ENCODE data around the gene PCDH9.
"Not testable (repeated sequence)": the region's sequence is repeated elsewhere in the genome, so short reads cannot be mapped to it uniquely, and the experiment has no call there.

The PCDH9 gene

DNA sequence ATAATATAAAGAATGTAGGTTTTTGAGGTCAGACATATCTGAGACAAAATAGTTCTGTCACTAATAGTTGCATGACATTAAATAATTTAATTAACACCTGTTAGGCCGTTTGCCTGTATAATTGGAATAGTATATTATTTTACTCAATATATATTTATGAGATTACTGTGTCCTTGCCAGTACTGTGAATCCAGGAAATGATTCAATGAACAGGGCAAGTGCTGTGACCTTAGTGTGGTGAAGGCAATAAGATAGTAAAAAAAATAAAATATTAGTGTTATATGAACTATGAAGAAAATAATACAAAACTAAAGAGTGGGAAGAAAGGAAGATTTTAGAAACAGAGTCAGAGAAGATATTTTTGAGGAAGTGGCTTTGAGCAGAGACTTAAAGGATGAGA is 403.7 kb downstream of the PCDH9 start:
- DNase-seq: no peak

DNA sequence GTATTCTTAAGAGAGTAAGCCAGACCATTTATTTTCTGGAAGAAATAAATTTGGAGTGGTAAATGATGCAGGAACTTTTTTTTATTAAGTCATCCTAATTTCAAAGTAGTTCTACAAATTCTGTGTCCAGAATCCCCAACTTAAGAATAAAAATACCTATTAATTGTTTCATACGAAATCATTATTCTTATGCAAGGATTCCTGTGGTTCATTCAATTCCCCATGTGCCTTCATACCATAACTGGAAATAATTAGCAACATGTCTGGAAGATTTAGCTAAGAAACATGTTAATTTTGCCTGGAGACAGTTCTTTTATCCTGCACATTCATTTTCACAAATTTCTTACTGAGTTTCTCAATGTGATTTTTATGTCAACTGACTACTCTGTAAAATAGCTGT is 408.6 kb downstream of the PCDH9 start:
- DNase-seq: no peak

DNA sequence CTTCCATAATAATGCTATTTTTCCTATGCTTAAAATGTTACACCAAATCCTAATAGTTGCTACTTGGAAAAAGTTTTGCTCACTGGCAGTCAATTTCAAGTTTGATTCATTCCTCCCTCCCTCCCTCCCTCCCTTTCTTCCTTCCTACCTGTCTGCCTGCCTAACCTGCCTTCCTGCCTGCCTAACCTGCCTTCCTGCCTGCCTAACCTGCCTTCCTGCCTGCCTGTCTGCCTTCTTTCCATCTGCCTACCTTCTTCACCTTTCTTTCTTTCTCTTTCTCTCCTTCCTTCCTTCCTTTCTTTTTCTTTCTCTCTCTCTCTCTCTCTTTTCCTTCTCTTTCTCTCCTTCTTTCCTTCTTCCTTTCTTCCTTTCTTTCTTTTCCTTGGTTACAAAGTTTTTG is 418.7 kb downstream of the PCDH9 start:
- no peak for DNase-seq

DNA sequence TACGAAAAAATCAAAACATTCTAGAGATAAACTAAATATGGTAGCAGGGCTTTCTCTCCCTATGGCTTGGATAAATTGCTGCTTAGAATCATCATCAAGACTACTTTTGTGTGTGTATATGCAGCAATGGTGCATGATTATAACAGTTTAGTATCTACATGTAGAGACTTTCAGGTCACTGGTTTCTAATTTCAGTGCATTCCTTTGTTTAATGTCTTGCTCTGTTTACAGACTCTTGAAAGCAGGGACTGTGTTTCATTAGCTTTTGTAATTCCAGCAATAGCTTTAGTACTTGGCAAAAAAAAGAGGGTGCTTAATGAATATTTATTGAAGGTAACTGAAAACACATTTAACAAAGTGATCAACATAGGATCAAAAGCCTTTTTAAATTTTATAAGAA is 420.7 kb downstream of the PCDH9 start:
- DNase-seq: no peak

DNA sequence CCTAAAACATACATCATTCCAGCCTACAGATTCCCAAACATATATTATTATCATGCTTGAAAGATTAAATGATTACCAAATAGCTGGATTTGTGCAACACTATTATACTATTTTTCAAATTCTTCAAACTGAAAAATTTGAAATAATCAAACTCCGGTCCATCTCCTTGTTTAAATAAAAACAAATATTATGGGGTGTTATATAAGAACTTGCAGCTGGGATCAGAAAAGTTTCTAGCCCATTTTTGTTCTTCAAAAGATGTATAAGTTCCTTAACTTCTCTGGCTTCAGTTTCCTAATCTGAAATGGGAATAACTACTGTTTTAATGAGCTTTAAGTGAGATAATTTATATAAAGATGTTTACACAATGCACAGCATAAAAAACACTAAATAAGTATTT is 422.9 kb downstream of the PCDH9 start:
- DNase-seq: no peak

DNA sequence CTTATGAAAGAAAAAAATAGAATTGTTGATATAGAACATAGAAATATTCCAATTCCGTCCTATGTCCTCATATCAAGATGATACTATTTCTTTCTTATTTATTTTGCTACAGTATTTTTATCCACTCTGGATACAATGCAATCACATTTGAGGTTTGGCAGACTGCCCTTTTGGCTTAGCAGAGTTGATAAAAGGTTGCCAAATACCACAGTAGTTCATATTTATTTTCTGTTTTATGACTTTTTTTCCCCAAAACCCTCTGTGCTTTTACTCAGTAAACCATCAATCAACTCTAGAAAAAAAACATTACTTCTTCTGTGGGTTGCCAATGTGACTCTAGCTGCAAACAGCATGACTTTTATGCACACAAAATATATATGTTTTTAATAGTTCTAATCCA is 424.5 kb downstream of the PCDH9 start:
- no peak for DNase-seq

DNA sequence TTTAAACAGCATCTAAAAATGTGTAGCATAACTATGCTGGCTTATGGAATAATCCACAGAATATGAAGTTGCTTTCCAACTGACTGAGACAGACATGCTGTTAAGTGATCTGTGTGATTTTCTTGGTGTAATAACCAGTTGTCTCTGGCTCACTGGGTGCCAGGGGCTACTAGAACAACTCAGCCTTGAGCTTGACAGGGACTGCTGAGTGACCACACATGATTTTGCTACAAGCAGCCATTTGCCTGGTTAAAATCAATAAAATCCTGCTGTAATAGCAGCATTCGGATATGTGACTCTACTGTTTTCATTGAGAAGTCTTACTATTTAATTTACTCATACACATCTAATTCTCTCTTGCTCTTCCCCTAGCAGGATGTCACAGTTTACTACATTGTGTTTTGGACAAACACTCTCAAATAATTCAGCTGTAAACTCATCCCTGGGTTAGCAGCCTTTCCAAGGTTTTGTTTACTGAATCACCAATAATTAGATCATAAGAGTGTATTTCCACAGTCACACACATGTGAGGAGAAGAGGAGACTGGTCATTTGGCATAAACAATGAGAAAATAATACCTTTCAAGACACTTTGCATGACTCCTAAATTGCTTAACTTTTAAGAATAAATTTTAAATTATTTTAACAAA is 426.2 kb downstream of the PCDH9 start:
- DNase-seq: no peak

DNA sequence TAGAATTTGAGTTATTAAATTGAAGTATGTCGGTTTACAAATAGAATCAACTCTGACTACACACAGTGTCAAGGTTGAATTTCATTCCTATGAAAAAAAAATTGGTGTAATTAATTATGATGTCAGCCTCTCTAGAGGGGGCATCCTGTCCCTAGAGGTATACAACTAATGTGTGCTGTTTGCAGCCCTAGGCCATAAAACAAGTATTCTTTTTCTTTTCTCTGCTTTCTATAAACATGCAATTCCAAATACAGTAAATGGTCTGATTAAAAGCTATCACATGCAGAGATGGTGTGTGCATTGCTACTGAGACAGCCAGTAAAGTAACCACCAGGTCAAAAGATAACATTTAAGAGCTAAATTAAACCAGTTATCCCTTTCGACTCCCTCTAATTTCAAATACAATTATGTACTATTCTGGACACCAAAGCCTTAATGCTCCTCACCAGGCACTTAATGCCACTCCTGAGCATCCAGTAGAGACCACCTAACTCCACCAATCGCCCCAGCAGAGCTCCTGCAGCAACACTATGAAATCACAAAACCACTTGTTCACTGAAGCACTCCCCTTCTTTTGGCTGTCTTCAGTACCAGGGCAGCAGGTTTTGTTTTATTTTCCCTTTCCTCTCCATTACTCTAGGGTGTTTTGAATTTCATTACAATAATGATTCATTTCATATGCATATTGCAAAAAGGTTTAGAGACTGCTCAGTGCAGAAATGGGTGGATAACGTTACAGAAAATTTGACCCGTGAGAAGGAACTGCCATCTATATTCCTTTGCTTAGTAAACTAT is 426.9 kb downstream of the PCDH9 start:
- no peak for DNase-seq

DNA sequence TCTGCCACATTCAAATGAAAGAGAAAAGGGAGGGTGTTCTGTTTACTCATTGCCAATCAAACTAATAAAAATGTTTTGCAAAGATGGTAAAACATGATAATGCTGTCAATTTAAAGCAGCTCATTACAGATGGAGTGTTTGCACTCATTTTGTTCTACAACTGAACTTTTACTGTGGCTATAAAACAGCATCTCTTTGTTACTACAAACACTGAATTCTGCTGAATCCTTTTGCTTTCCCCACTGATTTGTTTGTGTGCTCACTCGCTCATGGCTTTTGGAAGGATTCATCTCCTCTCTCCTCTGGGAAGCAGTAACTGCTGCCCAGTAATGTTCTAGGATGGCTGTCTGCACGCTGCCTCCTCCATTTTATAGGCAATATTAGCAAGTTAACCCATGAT is 434.5 kb downstream of the PCDH9 start:
- no peak for DNase-seq

DNA sequence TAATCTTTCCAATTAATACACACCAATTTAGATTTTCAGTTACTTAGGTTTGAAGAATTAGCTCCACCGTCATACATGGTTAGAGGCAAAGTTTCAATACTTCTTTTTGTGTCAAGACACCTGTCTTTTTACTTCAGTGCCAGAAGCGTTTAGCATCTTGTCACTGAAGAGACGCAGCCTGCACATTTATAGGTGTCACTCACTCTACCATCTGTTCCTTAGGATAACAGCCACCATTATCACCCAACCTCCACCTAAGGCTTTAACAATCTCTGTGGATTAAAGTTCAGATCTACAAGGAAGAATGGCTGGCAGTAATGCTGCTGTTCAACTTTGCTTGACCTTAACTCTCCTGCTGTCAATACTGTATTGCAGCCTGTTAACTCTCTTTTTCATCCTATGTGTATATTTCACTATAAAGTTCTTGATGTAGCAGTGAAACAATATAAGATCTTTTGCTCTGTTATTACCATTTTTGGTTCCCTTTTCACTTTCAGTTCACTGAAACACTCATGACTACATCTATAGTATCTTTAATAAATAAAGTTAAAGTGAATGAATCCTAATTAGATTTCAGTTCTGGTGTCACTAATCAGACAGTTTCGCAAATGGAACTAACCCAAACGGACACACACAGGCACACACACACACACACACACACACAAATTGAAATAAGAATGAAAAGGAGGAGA is 435.6 kb downstream of the PCDH9 start:
- no peak for DNase-seq

DNA sequence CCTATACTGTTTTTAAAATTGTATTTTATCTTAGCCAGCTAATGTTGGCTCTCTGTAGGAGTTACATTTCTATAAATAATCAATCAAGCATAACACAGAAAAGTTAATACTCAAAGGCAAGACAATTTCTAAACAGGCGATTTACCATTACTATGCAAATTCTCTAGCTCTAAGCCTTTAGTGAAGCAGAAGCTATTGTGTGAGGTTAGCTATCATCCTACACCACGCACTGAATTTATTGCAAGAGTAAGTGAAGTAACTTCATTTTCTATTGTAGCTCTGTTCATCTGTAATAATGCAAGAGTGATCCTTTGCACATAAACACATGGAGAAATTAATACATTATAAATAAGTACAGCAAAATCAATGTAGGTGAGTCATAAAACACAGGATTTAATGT is 439.3 kb downstream of the PCDH9 start:
- no peak for DNase-seq

DNA sequence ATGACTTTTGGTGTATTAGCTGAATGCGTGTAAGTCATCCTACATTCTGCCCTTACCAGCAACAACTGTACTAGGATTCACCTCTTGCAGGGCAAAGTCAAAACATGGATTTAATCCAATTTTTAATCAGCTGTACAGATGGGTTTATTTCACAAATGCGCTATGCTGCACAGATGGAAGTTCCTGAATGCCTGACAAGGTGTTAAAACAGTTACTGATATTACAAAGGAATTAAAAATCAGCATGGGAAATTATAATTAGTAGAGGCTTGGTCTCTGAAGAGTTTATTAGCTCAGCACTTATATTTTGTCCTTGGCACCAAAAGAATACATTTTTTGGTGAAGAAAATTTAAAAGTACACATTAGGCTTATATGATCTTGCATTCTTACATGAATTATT is 448.9 kb downstream of the PCDH9 start:
- no peak for DNase-seq

DNA sequence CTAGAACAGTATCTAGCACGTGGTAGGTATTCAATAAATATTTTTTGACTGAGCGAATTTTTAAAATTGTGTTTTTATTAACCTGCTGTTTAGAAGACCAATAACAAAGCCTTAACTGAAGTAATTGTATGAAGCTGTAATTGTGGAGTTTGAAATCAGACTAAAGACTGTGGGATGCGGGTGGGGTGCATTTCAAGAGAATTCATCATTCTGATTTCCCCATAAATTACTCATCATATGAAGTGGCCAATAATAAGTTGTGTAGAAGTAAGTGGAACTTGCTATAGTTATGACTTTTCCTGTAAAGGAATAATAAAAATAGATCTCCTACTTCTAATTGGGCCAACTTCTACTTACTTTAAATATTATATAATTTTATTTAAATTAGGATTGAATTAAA is 449.3 kb downstream of the PCDH9 start:
- no peak for DNase-seq

DNA sequence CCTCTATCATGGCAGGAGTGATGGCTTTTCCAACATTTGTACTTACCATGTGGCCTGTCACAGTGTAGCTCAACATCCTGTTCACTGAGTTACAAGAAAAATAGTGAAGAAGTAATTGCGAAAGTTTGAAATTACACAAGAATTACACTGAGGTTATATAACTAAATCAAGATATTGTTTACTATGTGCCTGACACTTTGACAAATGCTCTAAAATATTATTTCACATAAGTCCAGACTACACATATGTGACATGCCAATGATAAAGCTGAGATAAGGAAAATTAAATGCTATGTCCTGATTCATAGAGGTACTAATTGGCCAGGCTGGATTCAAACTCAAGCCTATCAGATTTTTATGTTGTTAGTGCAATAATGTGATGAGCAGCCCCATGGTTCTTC is 451.7 kb downstream of the PCDH9 start:
- no peak for DNase-seq

DNA sequence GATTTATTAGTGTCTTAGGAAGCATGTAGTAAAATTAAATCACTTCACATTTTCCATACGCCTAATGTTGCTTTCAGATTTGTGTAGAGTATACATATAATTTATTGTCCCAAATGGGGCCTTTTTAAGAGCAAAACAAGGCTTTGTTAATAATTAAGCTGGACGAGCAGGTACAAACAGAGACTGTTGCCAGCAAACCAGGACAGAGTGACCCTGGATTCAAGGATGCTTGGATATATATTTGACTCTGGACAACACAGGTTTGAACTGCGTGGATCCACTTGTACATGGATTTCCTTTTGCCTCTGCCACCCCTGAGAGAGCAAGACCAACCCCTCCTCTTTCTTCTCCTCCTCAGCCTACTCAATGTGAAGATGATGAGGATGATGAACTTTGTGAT is 454.9 kb downstream of the PCDH9 start:
- DNase-seq: no peak

DNA sequence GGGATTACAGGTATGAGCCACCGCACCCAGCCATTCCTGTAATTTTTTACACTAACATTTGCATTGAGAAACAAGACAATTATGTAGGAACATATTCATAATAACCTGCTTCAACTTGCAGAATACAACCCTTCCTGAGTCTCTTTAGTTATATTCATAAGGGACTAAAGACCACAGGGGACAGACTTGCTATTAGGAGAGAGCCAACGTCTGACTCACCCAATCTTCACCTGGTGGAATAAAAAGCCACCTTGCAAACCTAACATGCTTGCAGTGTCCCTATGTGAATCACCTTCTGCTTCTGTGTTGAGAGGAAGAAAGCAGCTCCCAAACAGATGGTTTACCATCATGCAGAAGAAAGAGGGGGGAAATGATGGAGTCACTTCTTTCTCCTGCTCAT is 456.1 kb downstream of the PCDH9 start:
- no peak for DNase-seq

DNA sequence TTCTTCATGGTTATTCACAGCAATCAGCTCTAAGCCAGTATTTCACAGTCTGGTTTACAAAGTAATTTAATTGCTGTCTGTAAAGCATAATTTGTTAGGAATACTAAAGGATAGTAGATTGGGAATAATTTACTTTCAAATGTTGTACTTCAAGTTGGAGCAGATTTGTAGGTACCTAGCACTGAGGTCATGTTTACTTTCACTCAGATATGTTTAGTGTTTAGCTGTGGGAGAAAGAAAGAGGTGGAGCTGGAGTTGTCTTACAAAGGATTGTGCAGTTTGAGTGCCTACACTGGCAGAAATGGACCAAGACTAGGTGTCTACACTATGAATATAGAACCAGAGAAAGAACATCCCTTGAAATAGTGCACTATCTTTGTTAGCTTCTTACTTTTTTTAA is 464.6 kb downstream of the PCDH9 start:
- no peak for DNase-seq

DNA sequence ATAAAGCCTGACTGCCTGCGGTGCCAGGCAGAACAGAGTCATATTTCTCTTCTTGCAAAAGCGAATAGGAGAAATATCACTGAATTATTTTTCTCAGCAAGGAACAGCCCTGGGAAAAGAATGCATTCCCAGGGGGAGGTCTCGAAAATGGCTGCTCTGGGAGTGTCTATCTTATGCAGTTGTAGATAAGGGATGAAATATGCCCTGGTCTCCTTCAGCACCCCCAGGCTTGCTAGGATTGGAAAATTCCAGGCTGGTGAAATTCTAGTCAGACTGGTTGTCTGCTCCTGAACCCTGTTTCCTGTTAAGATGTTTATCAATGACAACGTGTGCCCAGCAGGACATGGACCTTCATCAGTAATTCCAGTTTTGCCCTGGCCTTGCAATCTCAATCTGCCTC is 469.5 kb downstream of the PCDH9 start:
- DNase-seq: not testable (repeated sequence)

DNA sequence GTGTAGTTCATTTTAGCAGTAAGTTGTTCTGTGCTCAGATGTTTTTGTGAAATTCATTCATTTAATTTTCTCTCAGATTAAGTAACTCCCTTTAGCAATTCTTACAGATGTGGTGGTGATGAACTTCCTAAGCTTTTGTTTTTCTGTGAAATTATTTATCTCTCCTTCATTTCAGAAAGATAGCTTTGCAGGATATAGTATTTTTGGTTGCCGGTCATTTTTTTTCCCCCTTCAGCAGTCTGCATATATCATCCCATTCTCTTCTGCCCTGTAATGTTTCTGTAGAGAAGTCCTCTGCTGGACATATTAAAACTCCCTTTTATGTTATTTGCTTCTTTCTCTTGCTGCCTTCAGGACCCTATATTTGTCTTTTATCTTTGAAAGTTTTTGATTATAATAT is 470.2 kb downstream of the PCDH9 start:
- no peak for DNase-seq

DNA sequence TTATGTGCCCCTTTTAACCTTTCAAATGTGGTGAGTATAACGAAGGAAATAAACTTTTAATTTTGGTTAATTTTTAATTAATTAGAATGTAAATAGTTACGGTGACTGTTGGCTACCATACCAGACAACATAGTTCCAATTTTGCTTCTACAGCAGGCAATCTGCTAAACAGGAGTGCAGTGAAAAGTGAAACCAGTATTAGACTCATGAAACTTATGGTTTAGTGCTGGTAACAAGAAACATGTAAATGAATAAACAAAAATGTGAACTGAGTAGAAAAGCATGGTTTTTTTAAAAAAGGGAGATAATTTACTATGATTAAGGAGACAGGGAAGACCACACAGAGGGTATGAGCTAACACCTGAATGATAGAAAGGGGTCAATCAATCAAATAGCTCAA is 478.4 kb downstream of the PCDH9 start:
- DNase-seq: no peak

DNA sequence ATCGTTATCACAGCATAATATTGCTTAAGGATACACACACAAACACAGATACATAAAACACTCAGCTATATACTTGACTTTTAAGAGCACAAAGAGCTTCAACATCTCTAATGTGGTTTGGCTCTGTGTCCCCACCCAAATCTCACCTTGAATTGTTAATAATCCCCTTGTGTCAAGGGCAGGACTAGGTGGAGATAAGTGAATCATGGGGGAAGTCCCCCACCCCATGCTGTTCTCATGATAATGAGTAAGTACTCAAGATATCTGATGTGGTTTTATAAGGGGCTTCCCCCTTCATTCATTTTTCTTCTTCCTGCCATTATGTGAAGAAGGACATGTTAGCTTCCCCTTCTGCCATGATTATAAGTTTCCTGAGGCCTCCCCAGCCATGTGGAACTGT is 481.4 kb downstream of the PCDH9 start:
- DNase-seq: no peak

DNA sequence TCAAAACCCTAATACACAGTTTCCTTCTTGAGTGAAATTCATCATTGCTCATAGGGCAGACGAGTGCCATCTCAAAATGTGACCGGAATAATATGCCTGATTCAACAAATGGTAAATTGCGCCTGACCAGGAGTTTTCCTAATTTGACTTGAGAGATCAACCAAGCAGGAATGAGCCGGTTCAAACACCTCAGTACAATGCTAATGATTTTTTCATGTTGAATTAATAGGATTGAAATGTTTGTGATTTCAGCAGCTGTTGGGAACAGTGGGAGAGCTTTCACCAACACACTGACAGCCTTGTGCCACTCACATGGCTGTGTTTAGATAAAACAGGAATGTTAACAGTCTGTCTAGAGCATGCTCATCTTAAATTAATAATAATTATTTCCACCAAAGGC is 484.8 kb downstream of the PCDH9 start:
- DNase-seq: no peak

DNA sequence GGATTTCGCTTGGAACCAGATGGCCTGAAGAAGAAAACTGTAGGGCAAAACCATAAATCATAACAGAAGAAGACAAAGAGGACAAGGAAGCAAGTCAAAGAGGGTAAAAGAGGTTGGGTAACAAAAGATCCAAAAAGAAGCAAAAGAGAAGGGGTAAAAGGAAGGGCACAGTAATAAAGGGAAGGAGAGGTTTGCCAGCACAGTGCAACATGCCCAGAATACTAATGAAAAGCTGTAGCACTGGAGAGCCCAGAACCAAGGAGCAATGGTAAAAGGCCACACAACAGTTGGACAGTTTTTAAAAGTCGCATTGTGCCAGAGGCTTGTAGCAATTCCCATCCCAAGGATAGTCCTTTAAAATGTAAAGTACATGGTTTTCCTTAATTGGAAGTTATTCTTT is 506.6 kb downstream of the PCDH9 start:
- no peak for DNase-seq

DNA sequence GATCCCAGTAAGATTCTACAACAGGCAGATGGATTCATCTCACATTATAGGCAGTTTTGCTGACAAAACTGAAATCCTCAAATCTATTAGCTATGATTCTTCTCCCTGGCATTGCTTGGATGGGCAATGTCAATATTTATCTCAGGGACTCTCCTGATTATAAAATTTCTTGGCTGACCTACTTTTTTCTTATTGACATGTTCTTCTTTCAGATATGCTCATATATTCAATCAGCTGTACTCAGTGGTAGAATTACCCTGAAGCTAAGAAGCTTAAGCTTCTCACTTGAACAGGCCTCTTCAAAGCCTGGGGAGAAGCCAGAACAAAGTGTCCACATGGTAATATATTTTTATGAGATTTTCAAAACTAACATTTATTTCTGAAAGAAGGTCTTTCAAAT is 513.6 kb downstream of the PCDH9 start:
- DNase-seq: no peak

Data from activated CD4-positive, alpha-beta T cell treated with anti-CD3 and anti-CD28 coated beads, Interleukin-2, amount 50 U/mL, for 1 hour (primary cell).